CD14-positive monocyte (primary cell): ENCODE results near the gene NRXN3. TPM values are rescaled to one million over a fixed set of nuclear protein-coding genes. Genes with fewer than 3 reads are reported as not detected.

ENCODE experiments used
- DNase-seq, 3 donors: peaks; one replicate each; pipeline ENCODE4 v3.0.0-alpha.2; 2011 to 2022
- H2AFZ ChIP-seq: 2 replicates; pipeline ENCODE4 v1.6.0; 2012; ENCODE audit warnings: mild to moderate bottlenecking, low read depth, low read length, inconsistent platforms; ENCODE audit not compliant: insufficient read depth, poor library complexity, severe bottlenecking
- H3K27ac ChIP-seq, 2 donors: 1 replicate in 1 of 2; 2 replicates in 1 of 2; pipeline ENCODE4 v1.5.1; 2012 to 2013; ENCODE audit warnings: low read length in 2 of 2, control low read depth in 1 of 2, inconsistent platforms in 1 of 2, low read depth in 1 of 2, mild to moderate bottlenecking in 1 of 2
- H3K27me3 ChIP-seq, 2 donors: one replicate each; pipeline versions ENCODE4 v1.6.0 to v1.6.1; 2011 to 2013; ENCODE audit warnings: low read length in 2 of 2; ENCODE audit not compliant: control insufficient read depth in 2 of 2, insufficient read depth in 2 of 2
- H3K36me3 ChIP-seq, 2 donors: replicated peaks in 1 of 2; 1 replicate in 1 of 2; 2 replicates in 1 of 2; pipeline versions ENCODE4 v1.5.1 to v1.6.1; 2012 to 2013; ENCODE audit warnings: low read length in 2 of 2, control low read depth in 1 of 2, inconsistent platforms in 1 of 2, mild to moderate bottlenecking in 1 of 2; ENCODE audit not compliant: insufficient read depth in 2 of 2, control insufficient read depth in 1 of 2
- H3K4me1 ChIP-seq, 2 donors: 1 replicate in 1 of 2; 2 replicates in 1 of 2; pipeline versions ENCODE4 v1.5.1 to v1.6.1; 2012 to 2013; ENCODE audit warnings: low read length in 2 of 2, control low read depth in 1 of 2, inconsistent platforms in 1 of 2, mild to moderate bottlenecking in 1 of 2, moderate library complexity in 1 of 2; ENCODE audit not compliant: insufficient read depth in 2 of 2, control insufficient read depth in 1 of 2
- H3K4me2 ChIP-seq: replicated peaks from 2 replicates; pipeline ENCODE3; 2012; ENCODE audit warnings: low read length, moderate library complexity, mild to moderate bottlenecking; ENCODE audit not compliant: poor library complexity, severe bottlenecking; ENCODE audit errors: extremely low read depth
- H3K4me3 ChIP-seq, 3 experiments: fragments of 200-600 bp in 1 of 3; sonication (generic) in 1 of 3; replicated peaks in 1 of 3; 1 replicate in 2 of 3; 2 replicates in 1 of 3; pipeline ENCODE4 v1.5.1; 2011 to 2013; ENCODE audit warnings: low read length in 3 of 3, mild to moderate bottlenecking in 3 of 3, control low read depth in 2 of 3, low read depth in 2 of 3, inconsistent platforms in 1 of 3, moderate library complexity in 1 of 3
- H3K79me2 ChIP-seq: 2 replicates; pipeline ENCODE4 v1.6.0; 2012; ENCODE audit warnings: mild to moderate bottlenecking, control low read depth, inconsistent platforms, low read length, moderate library complexity; ENCODE audit not compliant: insufficient read depth
- H3K9ac ChIP-seq: 2 replicates; pipeline ENCODE4 v1.6.0; 2017; ENCODE audit warnings: low read length, mild to moderate bottlenecking; ENCODE audit not compliant: insufficient read depth, poor library complexity, severe bottlenecking
- H3K9me3 ChIP-seq, 2 donors: replicated peaks in 1 of 2; 1 replicate in 1 of 2; 2 replicates in 1 of 2; pipeline versions ENCODE4 v1.5.1 to v1.6.1; 2012 to 2013; ENCODE audit warnings: low read length in 2 of 2, control low read depth in 1 of 2; ENCODE audit not compliant: control insufficient read depth in 1 of 2, insufficient read depth in 1 of 2
- H4K20me1 ChIP-seq: 2 replicates; pipeline ENCODE4 v1.6.0; 2012; ENCODE audit warnings: mild to moderate bottlenecking, low read length, control low read depth, moderate library complexity; ENCODE audit not compliant: insufficient read depth
- H3K27ac Mint-ChIP-seq, 7 donors: one replicate each; pipeline ENCODE4 v1.8.0; 2020; ENCODE audit warnings: mild to moderate bottlenecking in 7 of 7, mixed read lengths in 7 of 7, moderate library complexity in 6 of 7, inconsistent platforms in 2 of 7
- H3K27me3 Mint-ChIP-seq, 3 donors: one replicate each; pipeline ENCODE4 v1.8.0; 2021 to 2022; ENCODE audit warnings: low read depth in 3 of 3, mild to moderate bottlenecking in 3 of 3, mixed read lengths in 3 of 3, moderate library complexity in 3 of 3, inconsistent platforms in 1 of 3
- H3K36me3 Mint-ChIP-seq, 2 donors: one replicate each; pipeline ENCODE4 v1.8.0; 2020; ENCODE audit warnings: mixed read lengths in 2 of 2, inconsistent platforms in 1 of 2, mild to moderate bottlenecking in 1 of 2
- H3K4me1 Mint-ChIP-seq: one replicate; pipeline ENCODE4 v1.8.0; 2020; ENCODE audit warnings: mild to moderate bottlenecking, mixed read lengths
- H3K4me3 Mint-ChIP-seq, 2 donors: one replicate each; pipeline ENCODE4 v1.8.0; 2020; ENCODE audit warnings: mild to moderate bottlenecking in 2 of 2, mixed read lengths in 2 of 2, moderate library complexity in 1 of 2
- H3K9me3 Mint-ChIP-seq, 7 donors: one replicate each; pipeline ENCODE4 v1.8.0; 2020 to 2022; ENCODE audit warnings: mixed read lengths in 7 of 7, mild to moderate bottlenecking in 6 of 7, moderate library complexity in 6 of 7, inconsistent platforms in 2 of 7
- CTCF ChIP-seq: fragments of 200-600 bp; IDR thresholded peaks from one replicate; pipeline ENCODE4 v1.8.0; 2022; ENCODE audit warnings: antibody characterized with exemption, mild to moderate bottlenecking
- WGBS: methylation state at CpG from one replicate; pipeline ENCODE4 v1.1.5; 2013; ENCODE audit warnings: missing lambda C conversion rate; ENCODE audit not compliant: insufficient coverage; 5-methylcytosine and 5-hydroxymethylcytosine counted together
- intact Hi-C, 2 donors: fragments of 100-400 bp; cut with micrococcal nuclease; formaldehyde crosslinking; loops; one replicate each; pipeline versions ENCODE4 v1.15.0 to v1.15.1; 2023
- polyA plus RNA-seq, 3 donors: library from polyadenylated mRNA; depleted of rRNA in 1 of 3; unstranded in 2 of 3; stranded (reverse) in 1 of 3; fragments of 300-500 nt in 2 of 3; fragments of >200 nt in 1 of 3; fragmentation: Illumina TruSeq in 2 of 3; gene quantifications; 1 replicate in 2 of 3; 2 replicates in 1 of 3; pipeline ENCODE4 v1.2.3, GENCODE V29; 2012 to 2021

NRXN3 gene
- polyA plus RNA-seq, 3 donors, result not detected

- Histone ChIP-seq H3K4me1 (no peaks in the 10 kb centered on the region), H3K36me3 (no peaks in the 10 kb centered on the region), H2AFZ (no peak overlapping the region), H4K20me1 (no peaks in the 10 kb centered on the region), H3K27me3 (no peaks in the 10 kb centered on the region), H3K4me3 (no peak overlapping the region), H3K79me2 (no peaks in the 10 kb centered on the region), H3K9me3 (no peaks in the 10 kb centered on the region), H3K9ac (no peak overlapping the region), H3K4me2 (no peak overlapping the region), H3K27ac (no peak overlapping the region)
- intact Hi-C loops, result no loop called here
- Mint-ChIP-seq H3K9me3 (peaks cover 0 to 9% (median 2%) of the 10 kb centered on the region in 7 donors), H3K27ac (no peak overlapping the region), H3K27me3 (peaks cover 0 to 1% (median 0%) of the 10 kb centered on the region in 3 donors), H3K4me1 (no peaks in the 10 kb centered on the region), H3K4me3 (no peak overlapping the region), H3K36me3 (no peaks in the 10 kb centered on the region)
- 88% methylated on average over 1 of the region's 4 CpGs for WGBS
- TF ChIP-seq CTCF, result no peak
- DNase-seq, result no peak
These were observed 1256.1 kb downstream of the NRXN3 start for GRCh38 chr14:79426103-79426755.

GRCh38 chr14:79432640-79433039 is 1262.5 kb downstream of the NRXN3 start:
- Histone ChIP-seq H3K27me3 (no peaks in the 10 kb centered on the region), H3K27ac (no peak overlapping the region), H3K79me2 (no peaks in the 10 kb centered on the region), H3K4me3 (no peak overlapping the region), H4K20me1 (no peaks in the 10 kb centered on the region), H3K9ac (no peak overlapping the region), H3K4me1 (no peaks in the 10 kb centered on the region), H3K4me2 (no peak overlapping the region), H2AFZ (no peak overlapping the region), H3K9me3 (no peaks in the 10 kb centered on the region), H3K36me3 (no peaks in the 10 kb centered on the region)
- Mint-ChIP-seq H3K27ac (no peak overlapping the region), H3K4me3 (no peak overlapping the region), H3K36me3 (no peaks in the 10 kb centered on the region), H3K4me1 (no peaks in the 10 kb centered on the region), H3K27me3 (peaks cover 1 to 2% (median 1%) of the 10 kb centered on the region in 3 donors), H3K9me3 (peaks cover 0 to 4% (median 0%) of the 10 kb centered on the region in 7 donors)
- no peak for DNase-seq
- intact Hi-C loops, result no loop called here
- TF ChIP-seq CTCF, result no peak
- no CpG with 5 or more reads among the region's 3 CpGs for WGBS
